ENCODE data around the gene SPOP.

DNA sequence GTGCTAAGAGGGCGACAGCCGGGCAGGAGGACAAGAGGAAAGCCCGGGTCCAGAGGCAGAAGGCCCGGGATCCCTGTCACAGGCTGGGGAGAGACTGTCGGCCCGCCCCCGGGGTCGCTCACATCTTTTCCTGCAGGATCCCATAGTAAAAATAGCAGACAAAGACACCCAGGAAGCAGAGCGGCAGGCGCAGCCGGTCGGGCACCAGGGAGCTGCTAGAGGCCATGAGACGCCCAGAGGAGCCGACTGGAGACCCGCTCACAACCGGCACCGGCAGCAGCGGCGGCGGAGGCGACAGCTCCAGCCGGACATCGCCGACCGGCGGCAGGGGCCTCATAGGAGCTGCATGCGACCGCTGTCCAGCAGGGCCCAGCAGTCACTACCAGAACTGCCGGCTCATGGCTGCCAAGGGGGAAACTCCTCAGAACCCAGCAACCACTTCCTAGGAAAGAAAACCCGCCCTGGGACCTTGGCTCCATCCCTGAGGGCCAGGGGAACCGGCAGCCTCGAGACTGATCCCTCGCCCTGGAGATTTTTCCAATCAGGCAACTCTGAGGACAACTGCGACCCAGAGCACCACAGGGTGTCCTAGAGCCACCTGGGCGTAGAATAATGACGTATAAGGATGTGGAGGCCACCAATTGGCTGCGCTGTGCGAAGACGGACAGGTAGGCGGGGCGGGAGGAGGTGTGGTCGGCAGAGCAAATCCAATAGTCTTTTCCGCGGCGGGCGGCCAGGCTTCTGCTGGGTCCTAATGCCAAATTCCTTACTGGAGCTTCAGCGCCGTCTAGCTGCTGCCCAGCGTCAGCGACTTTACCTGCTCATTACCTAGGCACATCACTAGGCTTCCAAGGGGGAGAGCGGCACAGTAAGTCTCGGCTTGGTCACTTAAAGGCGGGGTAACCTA lies 30.0 kb upstream of the SPOP start, which contains the start of gene SLC35B1:
- TF ChIP-seq POLR2A (IDR thresholded peaks at IDR 0.05; ENCODE audit: low read depth, low read length) = peak; percentile 80; the same call in 1 of the 2 replicates
- TF ChIP-seq TAF1 (IDR thresholded peaks at IDR 0.05; ENCODE audit: borderline replicate concordance, low read depth, low read length) = no peak; the same call in 1 of the 2 replicates

Data from GM12892 (cell line).